GM21515 (cell line): ENCODE results near the gene RNGTT.
"Not testable (repeated sequence)": the region's sequence is repeated elsewhere in the genome, so short reads cannot be mapped to it uniquely, and the experiment has no call there.

Experiments
- ATAC-seq: cut with Tn5 transposase; IDR thresholded peaks from one replicate; pipeline ENCODE4 v1.9.1; 2021; ENCODE audit not compliant: unreplicated experiment

The RNGTT gene

DNA sequence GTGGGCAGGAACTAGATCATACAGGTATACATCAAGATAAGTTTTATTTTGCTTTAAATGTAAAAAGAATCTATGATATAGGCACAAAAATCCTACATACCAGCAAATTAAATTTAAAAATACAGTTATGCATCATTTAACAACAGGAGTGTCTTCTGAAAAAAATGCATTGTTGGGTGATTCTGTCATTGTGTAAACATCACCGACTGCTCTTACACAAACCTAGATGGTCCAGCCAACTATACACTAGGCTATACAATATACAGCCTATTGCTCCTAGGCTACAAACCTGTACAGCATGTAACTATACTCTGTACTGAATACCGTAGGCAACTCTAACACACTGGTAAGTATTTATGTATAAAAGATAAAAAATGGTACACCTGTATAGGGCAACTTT, 139.4 kb downstream of the RNGTT start:
- no peak for ATAC-seq

DNA sequence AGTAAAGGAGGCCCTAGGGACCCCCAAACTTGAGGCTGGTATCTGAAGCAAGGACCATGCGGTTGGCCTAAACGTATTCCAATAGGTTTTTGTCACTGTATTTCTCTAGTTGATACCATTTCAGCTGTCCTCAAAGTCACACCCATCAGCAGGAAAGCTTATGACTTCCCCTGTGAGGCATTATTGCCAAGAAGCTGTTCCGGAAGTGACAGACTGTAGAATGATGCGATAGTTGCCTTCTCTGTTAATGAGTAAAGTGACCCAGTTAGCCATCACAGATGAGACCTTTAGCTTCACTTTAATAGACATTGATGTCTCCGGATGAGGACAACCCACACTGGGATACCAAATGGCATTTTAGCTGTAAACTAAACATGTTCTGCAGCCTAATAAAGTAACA, 147.9 kb downstream of the RNGTT start:
- no peak for ATAC-seq

DNA sequence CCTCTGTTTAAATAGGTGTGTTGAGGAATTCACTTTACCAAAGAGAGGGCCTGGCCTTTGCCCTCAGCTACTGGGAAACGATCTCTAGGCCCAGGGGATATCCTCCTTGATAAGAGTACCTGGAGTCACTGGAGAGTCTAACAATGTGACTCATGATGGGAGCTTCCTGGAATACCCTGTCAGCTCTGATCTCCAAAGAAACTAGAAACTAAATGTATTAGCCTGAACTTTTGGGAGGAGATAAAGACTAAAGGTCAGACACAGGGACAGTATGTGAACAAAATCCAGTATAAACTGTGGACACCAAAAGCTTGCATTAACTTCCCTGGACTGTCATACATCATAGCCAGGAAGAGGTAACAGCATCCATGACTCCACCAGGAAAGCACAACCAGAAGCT, 148.5 kb downstream of the RNGTT start:
- no peak for ATAC-seq

DNA sequence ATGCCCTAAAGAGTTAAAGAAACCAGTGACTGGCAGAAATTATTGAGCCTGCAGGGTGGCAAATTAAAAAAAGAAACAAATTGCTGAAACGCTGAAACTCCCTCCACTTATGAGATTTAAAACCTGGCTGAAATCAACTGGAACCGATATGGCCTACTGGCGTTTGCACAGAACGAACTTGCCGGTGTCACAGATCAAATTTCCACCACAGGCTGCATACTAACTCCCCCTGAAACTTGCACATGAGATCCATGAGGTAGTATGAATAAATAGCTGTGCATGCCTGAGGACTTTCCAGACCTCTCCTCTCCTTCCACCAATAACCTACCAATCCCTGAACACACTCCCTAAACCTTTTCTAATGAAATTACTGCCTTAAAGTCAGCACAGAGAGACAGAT, 150.4 kb downstream of the RNGTT start:
- ATAC-seq = no peak

DNA sequence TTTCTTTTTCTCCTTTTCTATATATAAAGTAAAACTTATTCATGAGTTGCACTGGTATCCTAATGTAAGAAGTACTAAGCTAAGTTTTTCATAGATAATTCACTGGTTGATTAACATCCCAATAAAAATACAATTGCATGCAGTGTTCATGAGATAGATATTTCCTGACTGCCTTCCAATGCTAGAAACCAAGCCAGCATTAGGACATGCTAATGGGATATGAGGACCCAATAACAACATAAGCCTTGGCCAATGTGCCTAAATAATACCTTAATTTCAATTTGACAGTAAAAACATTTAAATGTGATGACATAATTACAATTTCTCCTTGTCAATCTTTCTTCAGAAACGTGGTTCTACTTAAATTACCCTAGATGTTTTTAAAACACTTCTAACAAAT, 152.7 kb downstream of the RNGTT start:
- no peak for ATAC-seq

DNA sequence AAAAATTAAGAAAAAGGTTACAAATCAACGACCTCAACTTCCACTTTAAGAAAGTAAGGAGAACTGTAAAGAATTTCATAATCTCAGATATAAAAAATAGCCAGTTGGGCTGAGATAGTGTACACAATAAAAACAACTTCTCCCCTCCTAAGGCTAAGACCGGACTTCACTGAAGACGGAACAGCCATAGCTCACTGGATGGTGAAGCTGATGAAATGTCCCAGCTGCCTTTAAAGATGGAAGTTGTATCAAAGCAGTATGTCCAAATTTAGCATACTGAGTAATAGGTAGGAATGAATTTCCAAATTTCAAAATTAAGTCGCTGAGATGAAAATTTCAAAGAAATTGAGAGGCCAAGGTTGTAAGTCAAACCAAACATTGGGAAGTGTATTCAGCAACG, 153.3 kb downstream of the RNGTT start:
- no peak for ATAC-seq

DNA sequence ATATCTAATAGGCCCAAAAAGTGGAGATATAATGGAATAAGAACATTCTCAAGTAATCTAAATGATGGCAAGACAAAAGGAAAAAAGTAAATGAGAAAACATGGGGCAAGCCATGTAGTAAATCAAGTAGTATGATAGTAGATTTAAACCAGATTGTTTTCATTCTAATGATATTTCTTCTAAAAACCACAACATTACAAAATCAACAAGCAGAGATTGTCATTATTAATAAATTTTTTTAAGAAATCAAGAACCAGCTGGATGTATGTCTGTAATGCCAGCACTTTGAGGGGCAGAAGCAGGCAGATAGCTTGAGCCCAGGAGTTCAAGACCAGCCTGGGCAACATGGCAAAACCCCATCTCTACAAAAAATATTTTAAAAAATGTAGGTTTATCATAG, 155.0 kb downstream of the RNGTT start:
- no peak for ATAC-seq

DNA sequence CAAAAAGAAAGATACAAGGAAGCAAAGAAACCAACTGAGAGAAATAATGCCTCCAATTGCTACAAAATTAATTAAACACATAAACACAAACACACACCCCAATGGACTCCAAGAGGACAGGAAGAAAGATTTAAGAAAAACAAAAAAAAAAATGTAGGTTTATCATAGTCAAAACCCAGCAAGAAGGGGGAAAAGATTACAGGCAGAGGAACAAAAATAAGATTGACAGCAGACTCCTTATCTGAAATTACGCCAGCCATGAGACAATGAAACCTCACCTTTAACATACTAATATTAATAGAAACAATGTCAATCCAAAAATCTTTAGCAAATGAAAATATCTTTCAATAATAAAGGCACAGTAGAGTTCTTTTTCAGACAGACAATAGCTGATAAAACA, 155.8 kb downstream of the RNGTT start:
- ATAC-seq = no peak

DNA sequence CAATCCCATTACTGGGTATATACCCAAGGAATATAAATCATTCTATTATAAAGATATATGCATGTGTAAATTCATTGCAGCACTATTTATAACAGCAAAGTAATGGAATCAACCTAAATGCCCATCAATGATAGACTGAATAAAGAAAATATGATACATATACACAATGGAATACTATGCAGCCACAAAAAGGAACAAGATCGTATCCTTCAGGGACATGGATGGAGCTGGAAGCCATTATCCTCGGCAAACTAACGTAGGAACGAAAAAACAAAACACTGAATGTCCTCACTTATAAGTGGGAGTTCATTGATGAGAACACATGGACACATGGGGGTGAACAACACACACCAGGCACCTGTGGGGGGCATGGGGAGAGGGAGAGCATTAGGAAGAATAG, 156.7 kb downstream of the RNGTT start:
- no peak for ATAC-seq

DNA sequence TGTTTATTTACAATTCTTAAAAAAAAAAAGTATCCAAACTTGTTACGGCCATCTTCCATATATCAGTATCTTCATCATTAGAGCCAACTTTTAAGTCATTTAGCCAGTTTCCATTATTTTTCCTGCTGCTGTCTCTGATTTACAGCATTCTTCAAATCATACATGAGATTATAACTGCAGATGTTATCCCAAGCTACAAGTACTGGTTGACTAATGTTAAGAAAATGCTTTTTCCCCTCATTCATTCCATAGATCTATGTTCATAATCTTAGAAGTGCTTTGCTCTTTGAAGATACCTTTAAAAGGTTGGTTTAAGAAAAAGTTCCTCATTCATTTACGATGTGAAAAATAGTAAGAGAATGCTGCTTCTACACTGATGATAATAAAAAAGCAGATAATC, 158.7 kb downstream of the RNGTT start:
- no peak for ATAC-seq

DNA sequence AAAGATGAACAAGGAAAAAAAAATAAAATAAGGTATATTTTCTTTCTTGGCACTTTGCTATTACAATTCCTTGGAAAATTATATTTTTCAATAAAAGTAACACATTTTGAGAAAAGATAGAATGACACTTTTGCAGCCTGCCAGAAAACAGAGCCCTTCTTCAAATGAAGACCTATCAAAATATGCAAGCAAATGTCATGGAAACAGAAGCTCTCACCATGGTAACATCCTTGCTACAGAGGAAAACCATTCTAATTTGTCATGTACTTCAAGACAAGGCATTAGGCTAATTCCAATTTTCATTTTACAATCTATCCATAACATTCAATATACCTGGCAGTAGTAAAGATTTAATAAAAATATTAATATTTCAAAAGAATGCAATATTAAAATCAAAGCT, 177.9 kb downstream of the RNGTT start:
- ATAC-seq = no peak

DNA sequence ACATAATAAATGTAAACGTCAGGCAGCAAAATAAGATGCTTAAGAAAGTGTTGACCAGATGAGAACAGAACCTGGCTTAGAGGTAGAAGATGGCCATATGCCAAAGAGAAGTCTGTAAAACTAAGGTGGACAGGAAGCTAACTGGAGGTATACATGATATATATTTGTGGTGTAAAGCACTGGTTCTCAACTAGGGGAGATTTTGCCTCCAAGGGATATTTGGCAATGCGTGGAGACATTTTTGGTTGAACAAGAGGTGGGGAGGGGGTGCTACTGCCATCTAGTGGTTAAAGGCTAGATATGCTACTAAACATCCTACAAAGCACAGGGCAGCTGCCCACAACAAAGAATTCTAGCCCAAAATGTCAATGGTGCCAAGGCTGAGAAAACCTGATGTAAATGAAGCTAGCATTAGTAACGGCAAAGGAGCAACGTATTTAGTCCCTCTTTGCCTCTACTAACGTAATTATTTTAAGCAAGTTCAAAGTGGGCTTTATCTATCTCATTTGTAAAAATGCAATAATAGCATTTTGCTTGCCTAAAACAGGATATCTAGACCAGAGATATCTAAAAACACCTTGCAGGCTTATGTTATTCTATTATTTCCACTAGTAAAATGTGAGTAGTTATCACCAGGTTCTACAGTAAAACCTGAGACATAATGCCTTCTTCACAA, 182.6 kb downstream of the RNGTT start:
- ATAC-seq = peak; percentile 64

DNA sequence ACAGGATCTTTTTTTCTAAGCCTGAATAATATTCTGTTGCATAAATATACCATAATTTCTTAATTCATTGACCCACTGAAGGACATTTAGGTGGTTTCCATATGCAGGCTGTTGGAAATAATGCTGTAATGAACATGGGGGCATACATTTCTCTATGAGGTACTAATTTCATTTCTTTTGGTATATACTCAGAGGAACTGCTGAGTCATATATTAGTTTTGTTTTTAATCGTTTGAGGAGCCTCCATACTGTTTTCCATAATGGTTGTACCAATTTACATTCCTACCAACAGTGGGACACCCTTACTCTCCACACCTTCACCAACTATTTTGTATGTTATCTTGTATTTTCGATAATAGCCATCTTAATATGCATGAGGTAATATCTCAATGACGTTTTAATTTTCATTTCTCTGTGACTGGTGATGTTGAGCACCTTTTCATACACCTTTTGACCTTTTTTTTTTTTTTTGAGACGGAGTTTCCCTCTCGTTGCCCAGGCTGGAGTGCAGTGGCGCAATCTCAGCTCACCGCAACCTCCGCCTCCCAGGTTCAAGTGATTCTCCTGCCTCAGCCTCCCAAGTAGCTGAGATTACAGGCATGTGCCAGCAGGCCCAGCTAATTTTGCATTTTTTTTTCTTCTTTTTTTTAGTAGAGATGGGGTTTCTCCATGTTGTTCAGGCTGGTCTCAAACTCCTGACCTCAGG, 187.4 kb downstream of the RNGTT start:
- no peak for ATAC-seq

DNA sequence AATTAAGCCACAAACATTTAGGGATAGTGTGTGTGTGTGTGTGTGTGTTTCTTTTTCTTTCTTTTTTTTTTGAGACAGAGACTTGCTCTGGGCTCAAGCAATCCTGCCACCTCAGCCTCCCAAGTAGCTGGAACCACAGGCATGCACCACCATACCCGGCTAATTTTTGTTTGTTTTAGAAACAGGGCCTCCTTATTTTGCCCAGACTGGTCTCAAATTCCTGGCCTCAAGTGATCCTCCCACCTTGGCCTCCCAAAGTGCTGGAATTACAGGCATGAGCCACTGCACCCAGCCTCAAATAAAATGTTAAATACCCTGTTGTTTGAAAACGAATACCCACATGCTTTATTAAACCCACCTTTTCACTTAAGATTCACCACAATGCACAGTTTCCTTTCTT, 195.3 kb downstream of the RNGTT start:
- ATAC-seq = not testable (repeated sequence)

DNA sequence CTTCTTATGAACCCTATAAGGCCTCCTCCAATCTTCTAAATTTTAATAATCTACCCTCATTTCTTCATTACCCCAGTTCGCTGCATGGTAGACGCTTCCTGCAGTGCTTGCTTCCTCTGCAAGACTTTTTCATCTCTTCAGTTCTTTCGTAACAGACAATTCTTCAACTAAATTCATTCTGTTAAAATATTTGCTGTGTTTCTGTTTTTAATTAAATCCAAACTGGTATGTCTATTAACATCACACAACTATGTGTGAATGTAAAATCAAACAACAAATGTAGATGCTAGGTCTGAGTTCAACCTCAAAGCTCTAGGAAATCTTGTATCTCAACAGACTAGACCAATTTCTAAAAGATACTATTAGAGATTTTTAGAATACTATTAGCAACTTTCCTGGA, 199.3 kb downstream of the RNGTT start:
- no peak for ATAC-seq

DNA sequence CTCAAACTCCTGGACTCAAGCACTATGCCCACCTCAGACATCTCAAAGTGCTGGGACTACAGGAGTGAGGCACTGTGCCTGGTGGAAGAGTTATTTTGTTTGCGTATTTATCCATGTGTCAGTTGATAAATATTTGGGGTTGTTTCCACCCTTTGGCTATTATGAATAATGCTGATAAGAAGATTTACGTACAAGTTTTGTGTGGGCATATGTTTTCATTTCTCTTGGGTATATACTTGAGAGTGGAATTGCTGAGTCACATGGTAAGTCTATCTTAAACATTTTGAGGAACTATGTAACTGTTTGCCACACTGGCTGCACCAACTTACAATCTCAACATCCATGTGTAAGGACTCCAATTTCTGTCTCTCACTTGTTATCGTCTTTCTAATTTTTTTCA, 200.3 kb downstream of the RNGTT start:
- ATAC-seq = no peak

DNA sequence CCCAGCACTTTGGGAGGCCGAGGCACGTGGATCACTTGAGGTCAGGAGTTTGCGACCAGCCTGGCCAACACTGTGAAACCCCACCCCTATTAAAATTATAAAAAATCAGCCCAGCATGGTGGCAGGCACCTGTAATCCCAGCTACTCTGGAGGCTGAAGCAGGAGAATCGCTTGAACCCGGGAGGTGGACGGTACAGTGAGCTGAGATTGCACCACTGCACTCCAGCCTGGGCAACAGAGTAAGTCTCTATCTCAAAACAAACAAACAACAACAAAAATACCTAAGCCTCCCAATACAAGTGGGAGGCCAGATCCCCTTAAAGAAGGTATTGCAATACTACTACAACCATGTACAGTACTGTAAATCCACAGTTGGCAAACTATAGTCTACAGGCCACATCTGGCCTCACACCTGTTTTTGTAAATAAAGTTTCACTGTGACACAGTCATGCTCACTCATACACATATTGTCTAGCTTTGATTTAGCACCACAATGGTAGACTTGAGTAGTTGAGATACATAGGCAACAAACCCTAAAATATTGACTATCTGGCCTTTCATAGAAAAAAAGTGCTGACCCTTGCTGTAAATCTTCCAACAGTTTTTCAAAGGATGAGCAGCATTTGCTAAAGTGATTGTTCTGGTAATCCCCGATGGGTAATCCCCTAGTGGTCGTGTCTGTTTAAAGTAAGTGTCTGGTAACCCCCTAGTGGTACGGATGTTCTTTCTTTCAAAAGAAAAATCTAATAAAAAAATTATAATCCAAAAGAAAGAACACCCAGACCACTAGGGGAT, 202.0 kb downstream of the RNGTT start:
- ATAC-seq = peak; percentile 58

DNA sequence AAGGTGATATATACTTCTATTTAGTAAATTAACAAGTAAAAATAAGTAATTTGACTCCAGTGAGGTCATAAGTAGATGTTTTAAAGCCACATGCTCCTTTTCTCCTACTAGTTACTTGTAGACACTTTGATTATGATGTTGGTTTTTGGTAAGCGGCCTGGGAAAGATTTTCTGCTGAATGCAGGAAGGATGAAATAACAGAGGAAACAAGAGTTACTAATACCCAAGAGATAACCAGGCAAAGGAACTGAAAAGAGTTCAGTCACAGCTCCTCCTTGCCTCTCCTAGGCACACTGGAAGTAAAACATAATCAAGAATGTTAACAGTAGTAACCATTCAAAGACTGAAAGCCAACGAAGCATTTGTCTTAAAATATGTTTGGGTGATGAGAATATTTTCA, 203.3 kb downstream of the RNGTT start:
- no peak for ATAC-seq

DNA sequence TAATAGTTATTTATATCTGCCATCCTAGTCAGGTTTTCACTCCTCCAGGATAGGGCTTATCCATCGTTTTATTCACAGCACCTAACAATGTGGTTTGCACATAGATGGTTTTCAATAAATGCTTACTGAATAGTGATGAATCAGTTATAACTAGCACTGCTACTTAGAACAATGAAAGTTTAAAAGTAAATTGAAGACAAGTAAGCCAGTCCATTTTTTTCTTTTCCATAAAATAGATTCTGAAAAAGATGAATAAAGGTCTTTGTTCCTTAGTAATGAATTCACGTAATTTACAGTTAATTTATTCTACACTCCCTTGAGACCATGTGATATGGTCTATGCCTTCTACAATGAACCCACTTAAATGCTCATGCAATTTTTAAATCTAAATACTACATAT, 212.5 kb downstream of the RNGTT start:
- ATAC-seq = no peak

DNA sequence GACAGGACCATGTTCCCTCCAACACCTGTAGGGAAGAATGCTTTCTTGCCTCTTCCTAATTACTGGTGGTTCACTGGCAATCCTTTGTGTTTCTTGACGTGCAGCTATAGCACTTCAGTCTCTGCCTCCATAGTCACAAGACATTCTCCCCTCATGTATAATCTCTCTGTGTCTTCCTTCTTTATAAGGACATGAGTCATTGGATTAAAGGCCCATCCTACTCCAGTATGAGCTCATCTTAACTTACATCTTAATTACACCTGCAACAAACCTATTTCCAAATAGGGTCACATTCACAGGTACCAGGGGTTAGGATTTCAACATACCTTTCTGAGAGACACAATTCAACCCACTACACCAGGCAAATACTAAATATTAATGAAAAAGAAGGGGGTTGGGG, 213.6 kb downstream of the RNGTT start:
- no peak for ATAC-seq

DNA sequence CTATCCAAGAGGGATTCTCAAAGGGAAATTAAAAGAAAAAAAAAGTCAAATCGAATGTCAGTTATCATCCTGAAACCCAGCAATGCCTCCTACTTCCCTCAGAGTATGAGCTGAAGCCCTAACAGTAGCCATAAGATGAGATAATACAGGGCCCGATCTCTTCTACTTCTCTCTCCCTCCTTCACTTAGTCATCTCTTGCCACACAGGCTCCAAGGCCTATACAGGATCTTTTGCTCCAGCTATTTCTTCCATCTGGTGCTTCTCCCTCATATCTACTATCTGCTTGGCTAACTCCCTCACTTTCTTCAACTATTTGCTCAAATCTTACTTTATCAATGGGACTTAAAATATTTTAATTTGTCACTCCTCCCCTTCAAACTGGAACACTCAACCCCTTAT, 215.3 kb downstream of the RNGTT start:
- no peak for ATAC-seq

DNA sequence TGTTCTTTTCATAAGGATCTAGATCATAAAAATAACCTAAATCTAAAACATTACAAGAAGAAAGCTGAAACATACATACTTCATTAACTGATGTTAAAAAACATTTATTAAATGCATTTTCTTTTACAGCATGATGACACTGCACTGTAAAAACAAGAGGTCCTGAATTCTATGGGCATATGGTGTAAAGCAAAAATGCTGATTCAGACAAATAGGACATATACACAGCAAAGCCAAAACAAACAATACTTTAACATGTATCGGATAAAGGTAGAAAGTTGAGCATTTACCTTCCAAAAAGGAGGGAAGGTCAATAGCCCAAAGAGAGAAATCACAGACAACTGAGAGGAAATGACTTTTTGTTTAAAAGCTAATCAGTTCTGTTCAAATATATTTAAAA, 221.5 kb downstream of the RNGTT start:
- ATAC-seq = no peak
